Vein endothelial cell (primary cell): Measurements from ENCODE around the gene MNDA. TPM values are rescaled to one million over a fixed set of nuclear protein-coding genes. Genes with fewer than 3 reads are reported as not detected.

Source experiments
- small RNA-seq: library from RNA; depleted of rRNA; stranded (forward); fragments of <200 nt; gene quantifications from one replicate; pipeline ENCODE3, GENCODE V24; 2012
- total RNA-seq: library from RNA; depleted of rRNA; stranded (reverse); fragments of >200 nt; gene quantifications from 2 replicates; pipeline ENCODE4 v1.2.3, GENCODE V29; 2012

MNDA gene
- not detected in 2 replicates for total RNA-seq

DNA sequence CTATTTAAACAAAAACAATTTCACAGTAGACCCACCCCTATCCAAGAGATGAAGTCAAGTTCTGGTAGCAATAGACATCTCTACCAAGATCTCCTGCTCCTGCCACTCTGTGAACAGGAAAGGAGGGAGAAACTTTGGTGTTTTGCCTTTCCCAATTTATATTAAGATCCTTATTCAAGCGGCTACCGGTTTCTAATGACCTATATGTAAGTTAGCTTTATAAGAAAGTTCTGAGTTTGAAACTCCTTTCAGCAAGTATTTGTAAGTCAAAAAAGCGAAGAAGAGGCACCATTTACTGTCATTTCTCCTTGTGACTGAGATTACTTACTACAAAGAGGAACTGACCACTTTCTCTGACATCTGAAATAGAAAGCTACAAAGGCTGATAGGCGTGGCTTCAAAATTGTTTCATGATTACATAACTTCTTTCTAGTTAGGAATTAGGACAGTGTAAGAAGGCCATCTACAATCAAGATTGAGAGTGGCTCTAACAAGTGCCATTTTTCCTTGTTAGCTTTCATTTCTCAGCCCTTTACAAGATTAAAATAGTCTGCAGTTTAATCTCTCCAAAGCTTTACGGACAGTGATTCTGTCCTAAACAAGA is at the start of gene MNDA:
TSS of gene MNDA (plus strand) at position 448 of the 604 bp plus-strand sequence. CDS start 10,803 bp downstream, outside the sequence.

Small RNAs within 50 kb of the gene (small RNA-seq; reads per million reads assigned to genes)
- not detected for gene OR2AQ1P

Other genes with a start within 250 kb of the MNDA start
- not detected in 2 replicates for gene OR10Z1, start 226.1 kb upstream of the MNDA start, total RNA-seq
- 5.9 and 14.6 TPM in 2 replicates for gene SPTA1, start 144.6 kb upstream of the MNDA start, total RNA-seq
- not detected in 2 replicates for gene OR6K2, start 130.7 kb upstream of the MNDA start, total RNA-seq
- 0.19 TPM in 1 of 2 replicates, not detected in the other for gene OR6K3, start 110.6 kb upstream of the MNDA start, total RNA-seq
- gene OR6K6, start 76.6 kb upstream of the MNDA start, total RNA-seq = not detected in 2 replicates
- not detected in 2 replicates for gene OR6N1, start 59.2 kb upstream of the MNDA start, total RNA-seq
- gene OR6N2, start 50.1 kb upstream of the MNDA start, total RNA-seq = not detected in 2 replicates
- not detected in 2 replicates for gene PYHIN1, start 100.2 kb downstream of the MNDA start, total RNA-seq
- gene IFI16, start 178.6 kb downstream of the MNDA start, total RNA-seq = 82.3 and 150 TPM in 2 replicates
- not detected in 2 replicates for gene AIM2, start 245.4 kb downstream of the MNDA start, total RNA-seq